Measurements from ENCODE around the gene INSIG1.

GRCh38 chr7:155265961-155266360 lies 31.7 kb upstream of the INSIG1 start:
- TF ChIP-seq CTCF (conservative IDR thresholded peaks at IDR 0.05) (no peak), EZH2 (IDR thresholded peaks at IDR 0.05; ENCODE audit: low read depth) (no peak)

All from PC-9 (cell line).